Activated CD8-positive, alpha-beta memory T cell treated with anti-CD3 and anti-CD28 coated beads, Interleukin-2, amount 50 U/mL, for 24 hours (primary cell): ENCODE results near the gene PRDM7.
"Not testable (repeated sequence)": the region's sequence is repeated elsewhere in the genome, so short reads cannot be mapped to it uniquely, and the experiment has no call there.

Experiments used
- DNase-seq: peaks from one replicate; pipeline ENCODE4 v3.0.0-alpha.2; 2020; ENCODE audit errors: extremely low read depth

The PRDM7 gene

DNA sequence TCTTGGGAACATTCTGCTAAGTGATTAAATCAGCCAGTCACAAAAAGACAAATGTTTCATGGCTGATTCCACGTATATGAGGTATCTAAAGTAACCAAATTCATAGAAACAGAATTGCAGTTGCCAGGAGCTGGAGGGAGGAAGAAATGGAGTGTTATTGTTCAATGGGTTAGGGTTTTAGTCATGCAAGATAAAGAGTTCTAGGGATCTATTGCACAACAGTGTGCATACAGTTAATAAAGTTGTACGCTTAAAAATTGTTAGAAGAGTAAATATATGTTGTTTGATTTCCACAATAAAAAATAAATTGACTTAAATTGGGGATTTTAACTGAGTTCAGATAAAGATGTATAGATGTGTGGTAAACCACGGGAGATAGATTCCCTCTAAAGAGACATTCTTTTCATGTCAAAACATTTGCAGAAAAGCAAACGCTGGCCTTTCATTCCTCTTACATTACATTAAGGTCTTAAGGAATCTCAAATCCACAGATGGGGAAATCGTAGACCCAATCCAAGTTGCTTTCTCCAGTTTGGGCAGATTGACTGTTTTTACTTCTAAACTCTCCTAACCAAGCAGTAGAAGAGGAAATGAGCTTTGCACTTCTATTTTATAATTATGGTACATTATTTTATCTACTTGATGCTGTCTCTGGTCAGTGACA is 4.6 kb downstream of the PRDM7 start:
- no peak for DNase-seq

DNA sequence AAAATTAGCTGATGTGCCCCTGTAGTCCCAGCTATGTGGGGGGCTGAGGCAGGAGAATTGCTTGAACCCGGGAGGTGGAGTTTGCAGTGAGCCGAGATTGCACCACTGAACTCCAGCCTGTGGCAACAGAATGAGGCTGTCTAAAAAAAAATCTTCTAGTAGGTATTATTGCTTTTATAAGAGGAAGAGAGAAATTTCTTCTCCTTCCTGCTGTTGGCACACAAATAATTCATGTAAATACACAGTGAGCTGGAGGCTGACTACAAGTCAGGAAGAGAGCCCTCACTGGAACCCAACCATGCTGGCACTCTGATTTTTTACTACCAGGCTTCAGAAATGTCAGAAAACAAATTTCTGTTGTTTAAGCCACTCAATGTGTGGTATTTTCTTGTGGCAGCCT is 6.7 kb downstream of the PRDM7 start:
- DNase-seq: no peak

DNA sequence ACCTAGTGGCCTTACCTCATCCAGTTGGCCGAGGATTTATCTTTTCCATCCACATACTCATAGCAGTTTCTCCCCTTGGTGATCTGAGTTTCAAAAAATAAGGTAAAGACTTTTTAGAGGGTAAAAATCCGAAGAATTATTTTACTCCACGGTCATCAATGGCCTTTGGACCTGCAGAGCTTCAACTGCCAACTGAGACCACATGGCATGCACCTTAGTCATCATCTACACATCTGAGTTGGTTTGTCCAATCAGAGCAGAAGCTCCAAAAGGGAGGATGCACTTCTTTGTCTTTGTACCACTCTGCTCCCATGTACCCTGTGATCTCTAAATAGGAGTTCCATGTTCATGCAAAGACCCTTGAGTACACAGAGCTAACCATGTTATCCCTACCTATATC is 15.7 kb downstream of the PRDM7 start:
- DNase-seq: no peak

DNA sequence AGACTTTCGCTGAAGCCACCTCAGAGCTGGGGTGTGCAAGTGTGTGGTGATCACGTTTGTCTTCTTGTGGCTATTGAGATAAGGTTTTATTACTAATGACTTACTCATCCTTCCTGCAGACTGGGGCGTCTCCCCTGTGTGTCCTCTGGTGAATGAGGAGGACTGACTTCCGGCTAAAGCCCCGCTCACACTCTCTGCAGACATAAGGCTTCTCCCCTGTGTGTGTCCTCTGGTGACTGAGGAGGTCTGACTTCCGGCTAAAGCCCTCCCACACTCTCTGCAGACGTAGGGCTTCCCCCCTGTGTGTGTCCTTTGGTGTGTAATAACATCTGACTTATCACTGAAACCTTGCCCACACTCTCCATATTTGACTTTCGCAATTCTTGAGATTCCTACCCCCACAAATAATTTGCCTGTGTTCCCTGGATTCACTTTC is 19.4 kb downstream of the PRDM7 start:
- DNase-seq: no peak

DNA sequence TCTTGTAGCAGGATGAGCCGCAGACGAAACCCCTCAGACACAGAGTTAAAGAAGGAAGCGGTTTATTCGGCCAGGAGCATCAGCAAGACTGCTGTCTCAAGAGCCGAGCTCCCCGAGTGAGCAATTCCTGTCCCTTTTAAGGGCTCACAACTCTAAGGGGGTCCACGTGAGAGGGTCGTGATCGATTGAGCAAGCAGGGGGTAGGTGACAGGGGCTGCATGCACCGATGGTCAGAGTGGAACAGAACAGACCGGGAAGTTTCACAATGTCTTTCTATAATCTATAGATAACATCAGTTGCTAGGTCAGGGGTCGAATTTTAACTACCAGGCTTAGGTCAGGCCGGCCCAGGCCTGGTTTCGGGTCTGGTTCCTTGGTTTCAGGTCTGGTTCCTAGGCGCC is 20.6 kb downstream of the PRDM7 start:
- not testable (repeated sequence) for DNase-seq

DNA sequence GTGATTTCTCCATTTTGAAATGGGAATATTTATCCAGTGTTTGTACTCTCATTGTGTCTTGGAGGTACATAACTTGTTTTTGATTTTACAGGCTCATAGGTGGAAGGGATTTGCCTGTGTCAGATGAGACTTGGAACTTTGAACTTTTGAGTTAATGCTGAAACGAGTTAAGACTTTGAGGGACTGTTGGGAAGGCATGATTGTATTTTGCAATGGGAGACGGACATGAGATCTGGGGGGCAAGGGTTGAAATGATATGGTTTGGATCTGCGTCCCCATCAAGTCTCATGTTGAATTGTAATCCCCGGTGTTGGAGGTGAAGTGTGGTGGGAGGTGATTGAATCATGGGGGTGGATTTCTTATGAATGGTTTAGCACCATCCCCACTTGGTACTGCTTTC is 21.8 kb downstream of the PRDM7 start:
- no peak for DNase-seq

DNA sequence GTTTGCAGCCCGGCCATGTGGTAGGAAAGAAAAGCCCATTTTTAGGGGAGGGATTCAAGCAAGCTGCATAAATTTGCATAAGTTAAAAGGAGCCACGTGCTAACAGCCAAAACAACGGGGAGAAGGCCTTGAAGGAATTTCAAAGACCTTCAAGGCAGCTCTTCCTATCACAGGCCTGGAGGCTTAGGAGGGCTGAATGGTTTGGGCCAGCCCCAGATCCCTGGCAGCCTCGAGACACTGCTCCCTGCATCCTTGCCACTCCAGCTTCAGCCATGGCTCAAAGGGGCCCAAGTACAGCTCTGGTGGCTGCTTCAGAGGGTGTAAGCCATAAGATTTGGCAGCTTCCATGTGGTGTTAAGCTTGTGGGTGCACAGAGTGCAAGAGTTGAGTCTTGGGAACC is 22.6 kb downstream of the PRDM7 start:
- no peak for DNase-seq

DNA sequence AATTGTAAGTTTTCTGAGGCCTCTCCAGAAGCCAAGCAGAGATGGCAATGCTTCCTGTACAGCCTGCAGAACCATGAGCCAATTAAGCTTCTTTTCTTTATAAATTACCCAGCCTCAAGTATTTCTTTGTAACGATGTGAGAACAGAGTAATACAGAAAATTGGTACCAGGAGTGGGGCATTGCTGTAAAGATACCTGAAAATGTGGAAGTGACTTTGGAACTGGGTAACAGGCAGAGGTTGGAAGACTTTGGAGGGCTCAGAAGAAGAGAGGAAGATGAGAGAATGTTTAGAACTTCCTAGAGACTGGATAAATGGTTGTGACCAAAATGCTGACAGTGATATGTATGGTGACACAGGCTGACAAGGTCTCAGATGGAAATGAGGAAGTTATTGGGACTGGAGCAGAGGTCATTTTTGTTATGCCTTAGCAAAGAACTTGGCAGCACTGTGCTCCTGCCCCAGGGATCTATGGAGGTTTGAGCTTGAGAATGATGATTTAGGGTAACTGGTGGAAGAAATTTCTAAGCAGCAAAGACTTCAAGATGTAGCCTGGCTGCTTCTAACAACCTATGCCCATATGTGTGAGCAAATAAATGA is 23.1 kb downstream of the PRDM7 start:
- DNase-seq: no peak

DNA sequence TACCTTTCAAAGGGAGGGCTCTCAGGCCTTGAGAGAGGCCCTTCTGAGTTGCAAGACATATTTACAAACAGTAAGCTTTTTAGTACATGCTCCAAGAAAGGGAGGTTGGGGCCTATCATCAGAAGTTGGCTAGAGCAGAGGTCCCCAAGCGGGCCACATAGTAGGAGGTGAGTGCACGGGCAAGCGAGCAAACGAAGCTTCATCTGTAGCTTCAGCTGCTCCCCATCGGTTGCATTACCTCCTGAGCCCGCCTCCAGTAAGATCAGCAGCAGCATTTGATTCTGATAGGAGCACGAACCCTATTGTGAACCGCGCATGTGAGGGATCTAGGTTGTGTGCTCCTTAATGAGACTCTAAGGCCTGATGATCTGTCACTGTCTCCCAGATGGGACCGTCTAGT is 26.2 kb downstream of the PRDM7 start:
- DNase-seq: no peak

DNA sequence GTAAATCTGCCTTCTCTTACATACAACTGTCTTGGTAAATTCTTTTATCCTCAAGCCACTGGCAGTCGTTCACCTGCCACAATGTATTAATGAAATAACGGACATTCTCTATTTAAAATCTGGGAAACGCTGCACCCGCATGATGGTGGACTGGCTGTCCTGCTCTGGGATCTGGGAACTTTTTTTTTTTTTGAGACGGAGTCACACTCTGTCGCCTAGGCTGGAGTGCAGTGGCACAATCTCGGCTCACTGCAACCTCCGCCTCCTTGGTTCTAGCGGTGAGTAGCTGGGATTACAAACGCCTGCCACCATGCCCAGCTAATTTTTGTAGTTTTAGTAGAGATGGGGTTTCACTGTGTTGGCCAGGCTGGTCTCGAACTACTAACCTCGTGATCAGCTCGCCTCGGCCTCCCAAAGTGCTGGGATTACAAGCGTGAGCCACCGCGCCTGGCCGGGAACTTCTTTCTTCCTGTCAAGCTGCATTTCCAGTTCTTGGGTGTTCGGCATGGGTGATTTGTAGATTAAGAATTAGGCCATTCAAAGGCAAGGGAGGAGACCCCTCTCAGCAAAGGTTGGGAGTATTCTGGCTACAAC is 28.3 kb downstream of the PRDM7 start:
- no peak for DNase-seq

DNA sequence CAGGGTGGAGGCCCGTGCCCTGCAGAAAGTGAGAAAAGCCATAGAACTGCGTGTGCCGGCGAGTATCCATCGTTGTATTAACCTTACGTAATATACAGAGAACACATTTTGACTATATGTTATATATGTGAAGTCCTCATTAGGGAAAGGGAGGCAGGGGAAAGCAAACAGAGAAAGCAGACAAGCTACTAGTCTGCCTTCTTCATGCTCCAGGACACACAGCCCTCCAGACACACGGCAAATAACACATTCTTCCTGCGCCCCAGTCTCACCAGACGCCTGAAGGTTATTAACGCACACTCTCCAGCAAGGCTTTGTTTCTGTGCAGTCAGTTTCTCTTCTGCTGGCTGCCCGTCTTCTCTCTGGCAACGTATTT is 28.8 kb downstream of the PRDM7 start:
- no peak for DNase-seq

DNA sequence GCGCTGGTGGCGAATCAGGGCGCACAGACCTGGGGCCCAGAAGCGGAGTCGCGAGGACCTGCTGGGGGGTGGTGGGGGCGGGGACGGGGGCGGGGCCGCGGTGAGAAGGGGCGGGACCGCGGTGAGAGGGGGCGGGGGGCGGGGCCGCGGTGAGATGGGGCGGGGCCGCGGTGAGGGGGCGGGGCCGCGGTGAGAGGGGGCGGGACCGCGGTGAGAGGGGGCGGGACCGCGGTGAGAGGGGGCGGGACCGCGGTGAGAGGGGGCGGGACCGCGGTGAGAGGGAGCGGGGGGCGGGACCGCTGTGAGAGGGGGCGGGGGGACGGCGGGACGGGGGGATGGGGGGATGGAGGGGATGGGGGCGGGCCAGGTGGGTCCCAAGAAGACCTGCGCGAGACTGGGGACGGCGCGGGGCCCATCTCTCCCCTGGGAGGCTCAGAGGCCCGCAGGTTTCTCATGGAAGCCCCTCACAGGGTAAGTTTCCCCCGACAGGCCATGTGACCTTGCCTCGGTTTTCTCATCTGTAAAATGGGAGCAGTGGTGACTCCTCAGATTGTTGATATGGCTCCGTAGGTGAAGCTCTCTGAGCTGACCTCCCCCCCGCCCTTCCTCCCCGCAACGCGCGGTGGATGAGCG is 29.3 kb downstream of the PRDM7 start:
- DNase-seq: no peak

DNA sequence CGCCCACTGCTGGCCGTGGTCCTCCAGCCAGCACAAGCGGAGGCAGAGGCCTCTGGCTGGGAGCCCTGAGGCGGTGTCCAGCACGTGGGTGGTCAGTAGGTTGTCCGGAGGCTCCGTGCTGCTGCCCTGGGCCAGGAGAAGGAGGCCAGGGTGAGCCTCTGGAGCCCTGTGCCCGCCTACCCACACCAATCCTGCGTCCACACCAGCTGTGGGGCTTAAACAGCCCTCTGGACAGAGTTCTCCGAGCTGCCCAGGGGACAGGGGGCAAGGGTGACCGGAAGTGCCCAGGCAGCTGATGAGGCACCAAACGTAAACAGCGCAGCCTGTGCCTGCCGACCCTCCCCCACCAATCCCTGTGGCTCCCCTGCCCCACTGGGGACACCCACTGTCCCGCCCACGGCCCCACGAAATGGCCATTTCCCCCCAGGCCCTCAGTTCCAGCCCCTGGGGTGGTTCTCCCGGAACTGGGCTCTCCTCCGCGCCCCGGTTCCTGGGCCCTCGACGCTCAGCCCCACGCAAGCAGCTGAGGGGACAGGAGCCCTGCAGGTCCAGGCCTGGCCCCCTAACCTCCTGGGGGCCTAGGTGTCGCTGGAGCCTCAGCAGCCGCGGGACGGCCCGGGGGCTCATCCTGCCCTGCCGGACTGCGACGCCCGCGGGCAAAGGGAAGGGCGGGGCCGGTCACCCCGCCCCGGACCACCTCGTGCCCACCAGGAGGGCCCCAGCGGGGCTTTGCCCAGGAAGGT is 30.0 kb downstream of the PRDM7 start:
- no peak for DNase-seq

DNA sequence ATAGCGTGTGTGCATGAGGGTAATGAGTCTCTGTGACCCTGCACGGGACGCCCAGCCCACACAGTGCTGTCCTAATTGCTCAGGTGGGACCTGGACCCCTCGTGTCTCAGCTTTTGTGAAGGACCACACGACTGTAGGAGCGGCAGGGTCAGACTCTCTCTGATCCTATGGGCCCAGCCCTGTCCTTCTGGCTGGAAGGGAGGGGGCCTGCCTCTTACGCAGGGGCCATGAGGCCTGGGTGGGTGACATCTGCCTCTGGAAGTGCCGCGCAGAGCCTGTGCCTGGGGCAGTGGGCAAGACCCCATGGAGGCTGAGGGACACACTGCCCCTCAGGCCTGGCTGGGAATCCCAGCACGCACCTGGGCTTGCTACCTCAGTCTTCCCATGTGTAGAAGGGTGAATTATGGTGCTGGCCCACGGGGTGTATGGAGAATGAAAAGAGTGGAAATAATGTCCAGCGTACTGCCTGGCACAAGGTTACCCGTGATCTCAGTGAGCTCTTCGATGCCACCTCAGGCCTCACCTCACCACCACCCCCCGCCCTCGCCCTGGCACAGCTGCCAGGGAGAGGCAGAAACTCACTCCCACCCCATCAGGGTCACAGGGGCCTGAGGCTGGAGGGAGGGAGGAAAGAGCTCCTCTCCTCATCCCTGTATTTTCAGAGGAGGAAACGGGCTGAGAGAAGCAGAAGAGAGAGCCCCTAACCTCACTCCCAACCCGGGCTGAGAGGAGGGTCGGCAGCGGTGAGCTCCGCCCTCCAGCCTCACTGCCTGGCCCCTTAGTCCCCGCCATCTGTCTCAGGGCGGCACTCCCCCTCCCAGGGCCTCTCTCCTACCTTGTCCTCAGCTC is 30.8 kb downstream of the PRDM7 start:
- DNase-seq: no peak

DNA sequence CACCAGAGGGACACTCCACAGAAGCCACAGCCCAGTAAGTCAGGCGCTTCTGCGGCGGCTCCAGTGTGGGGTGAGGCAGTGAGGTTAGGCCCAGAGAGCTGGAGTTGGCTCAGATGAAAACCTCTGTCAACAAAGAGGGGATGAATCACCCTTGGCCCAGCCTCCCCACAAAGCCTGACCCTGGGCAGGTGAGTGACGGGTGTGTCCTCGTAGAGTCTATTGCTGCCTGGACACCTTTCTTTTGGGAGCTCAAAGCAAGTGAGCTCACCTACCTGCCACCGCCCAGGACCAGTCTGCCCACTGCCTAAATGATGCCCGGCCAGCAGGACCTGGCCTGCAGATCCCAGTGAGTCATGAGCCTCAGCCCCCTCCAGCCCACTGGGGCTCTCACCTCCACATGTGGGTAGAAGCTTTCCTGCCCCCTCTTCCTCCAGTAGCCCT is 33.0 kb downstream of the PRDM7 start:
- DNase-seq: no peak

DNA sequence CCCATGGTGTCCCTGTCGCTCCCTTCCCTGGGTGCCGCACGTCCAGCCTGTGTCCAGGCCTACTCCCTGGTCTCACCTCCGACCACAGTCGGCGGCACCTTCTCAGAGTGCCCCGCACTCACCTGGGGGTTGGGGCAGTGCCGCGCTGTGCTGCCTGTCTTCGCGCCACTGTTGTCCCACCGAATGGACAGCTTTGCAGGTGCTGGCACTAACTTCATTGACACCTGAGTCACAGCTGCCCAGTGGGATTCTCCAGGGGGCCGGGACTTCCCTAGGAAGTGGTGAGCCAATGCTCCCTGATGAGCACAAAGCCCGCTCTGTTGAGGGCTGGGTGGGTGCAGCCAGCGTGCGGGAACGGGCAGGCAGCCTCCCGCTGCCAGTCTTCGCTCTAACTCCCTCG is 33.6 kb downstream of the PRDM7 start:
- DNase-seq: no peak

DNA sequence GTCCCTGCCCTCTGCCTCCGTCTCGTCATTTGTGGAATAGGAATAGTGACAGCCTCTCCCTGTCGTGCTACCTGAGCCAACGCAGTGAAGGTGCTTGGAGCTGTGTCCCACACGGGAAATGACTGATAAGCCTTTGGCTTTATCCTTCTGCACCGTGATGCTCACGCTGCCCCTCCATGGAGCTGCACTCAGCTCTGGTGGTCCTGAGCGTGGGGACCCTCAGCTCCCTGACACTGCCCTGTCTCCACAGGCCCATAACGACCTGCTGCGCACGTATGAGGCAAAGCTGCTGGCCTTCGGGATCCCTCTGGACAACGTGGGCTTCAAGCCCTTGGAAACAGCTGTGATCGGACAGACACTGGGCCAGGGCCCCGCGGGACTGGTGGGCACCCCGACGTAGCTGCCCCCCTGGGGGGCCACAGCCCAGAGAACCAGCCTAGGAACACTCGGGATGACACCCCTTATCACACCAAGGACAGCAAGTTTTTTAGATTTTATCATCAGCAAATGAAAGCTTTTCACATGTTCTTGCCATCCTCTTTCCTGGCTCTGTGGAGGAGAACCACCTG is 34.1 kb downstream of the PRDM7 start:
- DNase-seq: no peak

DNA sequence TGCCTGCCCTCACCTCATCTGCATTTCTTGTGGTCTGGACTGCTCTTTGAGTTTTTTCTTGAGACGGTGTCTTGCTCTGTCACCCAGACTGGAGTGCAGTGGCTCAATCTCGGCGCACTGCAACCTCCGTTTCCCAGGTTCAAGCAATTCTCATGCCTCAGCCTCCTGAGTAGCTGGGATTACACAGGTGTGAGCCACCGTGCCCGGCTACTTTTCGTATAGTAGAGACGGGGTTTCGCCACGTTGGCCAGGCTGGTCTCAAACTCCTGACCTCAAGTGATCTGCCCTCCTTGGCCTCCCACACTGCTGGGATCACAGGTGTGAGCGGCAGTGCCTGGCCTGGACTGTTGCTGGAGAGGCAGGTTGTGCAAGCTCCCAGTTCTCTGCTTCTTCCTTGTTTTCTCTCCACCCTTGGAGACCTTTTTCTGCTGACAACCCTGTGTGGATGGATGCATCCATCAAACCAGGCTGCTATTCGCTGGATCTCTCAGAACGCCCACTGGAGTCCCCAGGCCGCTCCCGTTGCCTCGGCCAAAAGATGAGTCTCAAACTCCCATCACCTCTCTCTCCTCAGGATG is 35.1 kb downstream of the PRDM7 start:
- DNase-seq: no peak

DNA sequence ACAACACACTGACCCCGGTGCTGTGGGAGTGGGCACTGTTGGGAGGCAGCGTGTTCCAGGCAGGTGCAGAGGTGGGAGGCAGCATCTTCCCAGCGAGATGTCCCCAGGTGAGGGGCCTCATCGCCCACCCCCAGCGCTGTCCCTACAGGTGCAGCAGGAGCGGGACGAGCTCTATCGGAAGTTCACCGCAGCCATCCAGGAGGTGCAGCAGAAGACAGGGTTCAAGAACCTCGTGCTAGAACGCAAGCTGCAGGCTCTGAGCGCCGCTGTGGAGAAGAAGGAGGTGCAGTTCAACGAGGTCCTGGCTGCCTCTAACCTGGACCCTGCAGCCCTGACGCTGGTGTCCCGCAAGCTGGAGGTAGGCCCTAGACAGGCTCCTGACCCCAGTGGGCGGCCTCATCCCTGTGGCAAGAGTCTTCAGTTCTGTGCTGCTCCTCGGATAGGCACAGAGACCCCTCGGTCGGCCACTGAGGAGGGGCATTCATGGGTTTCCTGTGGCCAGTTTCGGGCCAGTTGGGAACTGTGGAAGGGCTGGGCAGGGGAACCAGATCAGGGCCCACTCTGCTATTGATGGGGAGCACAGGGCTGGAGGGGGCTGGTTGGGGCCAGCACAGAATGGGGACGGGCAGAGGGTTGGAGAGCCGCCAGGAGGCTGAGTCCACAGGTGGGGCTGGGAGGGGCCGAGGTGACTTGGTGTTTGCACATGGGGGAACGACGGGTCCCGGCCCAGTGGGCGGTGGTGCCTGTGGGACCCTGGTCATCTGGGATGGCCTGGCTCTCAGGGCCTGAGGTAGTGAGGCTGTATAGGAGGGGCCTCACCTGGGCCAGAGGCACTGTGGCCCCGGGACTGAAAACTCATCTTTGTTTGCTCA is 36.7 kb downstream of the PRDM7 start:
- DNase-seq: no peak

DNA sequence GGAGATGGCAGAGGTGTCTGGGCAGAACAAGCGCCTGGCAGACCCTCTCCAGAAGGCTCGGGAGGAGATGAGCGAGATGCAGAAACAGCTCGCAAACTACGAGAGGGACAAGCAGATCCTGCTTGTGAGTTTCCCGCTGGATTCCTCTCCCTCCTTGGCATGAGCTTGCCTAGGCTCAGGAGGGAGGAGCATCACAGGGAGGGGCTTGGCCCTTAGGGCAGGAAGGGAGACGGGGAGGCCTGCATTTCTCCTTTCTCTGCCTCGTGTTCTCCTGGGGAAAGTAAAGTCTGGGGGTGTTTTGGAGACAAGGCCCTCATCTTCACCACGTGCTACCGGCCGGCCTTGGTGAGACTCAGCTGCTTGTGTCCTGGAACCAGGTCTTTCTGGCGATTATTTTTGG is 39.9 kb downstream of the PRDM7 start:
- DNase-seq: no peak
